GM18508 (cell line): ENCODE measurements around the gene GPC4.
"Not testable (repeated sequence)": the region's sequence is repeated elsewhere in the genome, so short reads cannot be mapped to it uniquely, and the experiment has no call there.

Source experiments
- ATAC-seq: cut with Tn5 transposase; IDR thresholded peaks from one replicate; pipeline ENCODE4 v1.9.1; 2021; ENCODE audit warnings: moderate number of reproducible peaks; ENCODE audit not compliant: insufficient read depth, unreplicated experiment

The GPC4 gene

GRCh38 chrX:133373386-133374079, 41.8 kb downstream of the GPC4 start:
- no peak for ATAC-seq

GRCh38 chrX:133370696-133371275, 44.5 kb downstream of the GPC4 start:
- no peak for ATAC-seq

GRCh38 chrX:133369065-133369464, 46.2 kb downstream of the GPC4 start:
- no peak for ATAC-seq

GRCh38 chrX:133366735-133367134, 48.6 kb downstream of the GPC4 start:
- no peak for ATAC-seq

- no peak for ATAC-seq
Observed at GRCh38 chrX:133365871-133366611, 49.2 kb downstream of the GPC4 start.

- no peak for ATAC-seq
Observed at GRCh38 chrX:133364865-133365264, 50.4 kb downstream of the GPC4 start.

GRCh38 chrX:133364196-133364595, 51.1 kb downstream of the GPC4 start:
- ATAC-seq: no peak

GRCh38 chrX:133362538-133362937, 52.8 kb downstream of the GPC4 start:
- ATAC-seq: no peak

GRCh38 chrX:133359466-133359865, 55.8 kb downstream of the GPC4 start:
- ATAC-seq: no peak

GRCh38 chrX:133353233-133353632, 62.1 kb downstream of the GPC4 start:
- ATAC-seq: no peak

- no peak for ATAC-seq
Observed at GRCh38 chrX:133350751-133351150, 64.5 kb downstream of the GPC4 start.

GRCh38 chrX:133346026-133346425, 69.3 kb downstream of the GPC4 start:
- ATAC-seq: no peak

GRCh38 chrX:133339566-133339965, 75.7 kb downstream of the GPC4 start:
- no peak for ATAC-seq

GRCh38 chrX:133337250-133337649, 78.0 kb downstream of the GPC4 start:
- no peak for ATAC-seq

- no peak for ATAC-seq
Observed at GRCh38 chrX:133335027-133335426, 80.3 kb downstream of the GPC4 start.

- ATAC-seq: no peak
Observed at GRCh38 chrX:133333154-133333750, 82.0 kb downstream of the GPC4 start.

GRCh38 chrX:133332737-133333136, 82.6 kb downstream of the GPC4 start:
- ATAC-seq: no peak

GRCh38 chrX:133330956-133331355, 84.3 kb downstream of the GPC4 start:
- no peak for ATAC-seq

GRCh38 chrX:133325422-133325821, 89.9 kb downstream of the GPC4 start:
- ATAC-seq: no peak

GRCh38 chrX:133323431-133323830, 91.9 kb downstream of the GPC4 start:
- no peak for ATAC-seq

GRCh38 chrX:133322269-133322668, 93.0 kb downstream of the GPC4 start:
- not testable (repeated sequence) for ATAC-seq
